Large intestine (tissue), 3 donors: ENCODE measurements around the gene RCVRN. TPM values are rescaled to one million over a fixed set of nuclear protein-coding genes. Genes with fewer than 3 reads are reported as not detected.

Experiments used
- DNase-seq, 2 donors: peaks; one replicate each; pipeline versions ENCODE4 v3.0.0 to v3.0.0-alpha.2; 2013
- H3K27ac ChIP-seq: one replicate; pipeline ENCODE4 v1.5.1; 2013; ENCODE audit warnings: low read length
- H3K27me3 ChIP-seq: 2 replicates; pipeline ENCODE4 v1.6.1; 2013; ENCODE audit warnings: low read length; ENCODE audit not compliant: control insufficient read depth, insufficient read depth
- H3K36me3 ChIP-seq: 2 replicates; pipeline ENCODE4 v1.6.1; 2013; ENCODE audit warnings: low read length; ENCODE audit not compliant: control insufficient read depth, insufficient read depth
- H3K4me1 ChIP-seq: one replicate; pipeline ENCODE4 v1.6.1; 2013; ENCODE audit warnings: low read length; ENCODE audit not compliant: control insufficient read depth, insufficient read depth
- H3K4me3 ChIP-seq: one replicate; pipeline ENCODE4 v1.5.1; 2013; ENCODE audit warnings: low read length
- H3K9me3 ChIP-seq: one replicate; pipeline ENCODE4 v1.6.1; 2013; ENCODE audit warnings: mild to moderate bottlenecking, low read depth, low read length, moderate library complexity; ENCODE audit not compliant: control insufficient read depth
- WGBS: methylation state at CpG from one replicate; pipeline ENCODE4 v1.1.5; 2013; ENCODE audit warnings: low lambda C conversion rate; ENCODE audit not compliant: insufficient coverage; 5-methylcytosine and 5-hydroxymethylcytosine counted together
- polyA plus RNA-seq: library from polyadenylated mRNA; unstranded; fragments of 120-200 nt; gene quantifications from one replicate; pipeline ENCODE4 v1.2.1, GENCODE V29; 2013

The RCVRN gene
- polyA plus RNA-seq, 1 donor, result 0.63 TPM

DNA sequence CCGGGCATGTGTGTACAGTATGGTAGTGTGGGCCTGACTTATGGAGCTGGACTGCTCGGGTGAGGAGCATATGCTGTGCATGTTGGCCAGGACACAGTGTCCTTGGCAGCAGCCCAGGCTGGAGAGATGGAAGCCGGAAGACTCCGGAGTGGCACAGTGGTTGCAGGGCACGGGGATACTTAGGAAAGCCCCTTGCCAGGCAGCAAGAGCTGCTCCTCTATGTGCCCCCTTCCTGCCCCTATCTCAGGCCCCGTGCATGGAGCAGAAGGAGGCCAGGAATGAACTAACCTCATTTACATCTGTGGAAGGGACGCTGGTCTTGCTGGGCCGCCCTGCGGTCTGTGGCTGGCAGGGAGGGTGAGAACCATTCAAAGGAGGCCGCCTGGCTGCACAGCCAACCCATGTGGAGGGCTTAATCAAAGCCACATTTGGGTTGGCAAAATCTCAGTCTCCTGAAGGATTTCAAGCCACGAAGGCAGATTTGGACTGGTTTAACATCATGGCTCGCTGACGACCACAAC is 32.2 kb upstream of the RCVRN start:
- H3K9me3 ChIP-seq, result peaks cover 5% of the 10 kb centered on the region
- DNase-seq, result no peak
- no peak overlapping the region for H3K4me3 ChIP-seq
- no peaks in the 10 kb centered on the region for H3K4me1 ChIP-seq
- H3K27me3 ChIP-seq, result no peaks in the 10 kb centered on the region
- WGBS, result no CpG with 5 or more reads among the region's 13 CpGs
- H3K27ac ChIP-seq, result no peak overlapping the region
- H3K36me3 ChIP-seq, result peaks cover 5% of the 10 kb centered on the region

DNA sequence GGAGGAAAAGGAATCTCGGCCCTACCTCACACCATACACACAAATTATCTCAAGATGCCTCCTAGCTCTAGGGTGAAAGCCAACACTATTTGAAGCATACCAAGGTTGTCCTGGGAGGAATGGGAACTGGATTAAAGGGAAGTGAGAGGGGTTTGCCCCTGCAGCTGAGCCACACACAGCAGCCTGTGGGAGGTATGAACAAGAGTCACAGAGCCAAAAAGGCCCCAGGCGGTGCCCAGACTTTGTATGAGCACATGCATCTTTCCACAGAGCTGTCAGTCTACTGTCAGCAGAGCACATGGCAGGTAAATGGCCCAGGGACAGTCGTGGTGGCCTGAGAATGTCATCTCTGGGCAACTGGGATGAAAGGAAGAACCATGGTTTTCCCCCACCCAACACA is 31.0 kb upstream of the RCVRN start:
- Histone ChIP-seq H3K9me3 (peaks cover 5% of the 10 kb centered on the region), H3K4me3 (no peak overlapping the region), H3K27ac (no peak overlapping the region), H3K4me1 (no peaks in the 10 kb centered on the region), H3K36me3 (peaks cover 5% of the 10 kb centered on the region), H3K27me3 (no peaks in the 10 kb centered on the region)
- no peak for DNase-seq
- WGBS, result no CpG with 5 or more reads among the region's 3 CpGs

DNA sequence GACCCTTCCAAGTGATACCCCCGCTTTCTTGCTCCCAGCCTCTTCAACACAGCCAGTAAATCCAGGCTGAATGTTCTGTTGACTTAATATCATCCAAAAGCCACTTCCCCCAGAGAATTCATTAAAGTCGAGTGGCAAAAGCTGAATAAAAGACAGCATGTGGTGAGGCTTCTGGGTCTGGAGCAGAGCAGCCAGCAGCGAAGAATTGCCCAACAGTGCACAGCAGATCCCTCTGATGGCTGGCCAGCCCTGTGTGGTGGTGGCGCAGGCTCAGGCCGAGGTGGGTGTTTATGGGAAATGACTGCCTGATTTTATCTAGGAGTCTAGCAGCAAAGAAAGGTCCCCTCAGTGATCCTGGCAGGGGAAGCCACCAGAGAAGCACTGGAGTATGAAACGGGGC is 30.3 kb upstream of the RCVRN start:
- H3K27me3 ChIP-seq, result no peaks in the 10 kb centered on the region
- peaks cover 5% of the 10 kb centered on the region for H3K9me3 ChIP-seq
- 83% methylated on average over 1 of the region's 6 CpGs for WGBS
- peaks cover 5% of the 10 kb centered on the region for H3K36me3 ChIP-seq
- H3K27ac ChIP-seq, result no peak overlapping the region
- no peak overlapping the region for H3K4me3 ChIP-seq
- no peaks in the 10 kb centered on the region for H3K4me1 ChIP-seq
- no peak for DNase-seq

DNA sequence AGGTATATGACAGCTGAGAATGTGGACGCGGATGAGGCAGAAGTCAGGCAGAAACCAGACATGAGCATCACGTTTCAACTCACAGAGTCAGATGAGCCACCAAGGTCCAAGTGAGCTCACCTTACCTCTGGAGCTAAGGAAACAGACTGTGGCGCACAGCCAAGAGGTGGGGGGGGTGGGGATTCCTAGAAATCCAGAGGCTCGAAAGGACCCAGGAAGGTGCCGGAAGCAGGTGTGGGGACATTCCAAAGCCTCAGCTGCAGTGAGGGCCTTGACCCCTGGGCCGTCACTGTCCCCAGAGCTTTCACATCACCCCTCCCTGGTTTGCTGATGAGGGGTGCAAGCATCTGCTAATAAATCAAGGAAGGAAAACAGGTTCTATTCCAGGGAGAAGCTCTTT is 29.3 kb upstream of the RCVRN start:
- Histone ChIP-seq H3K4me3 (no peak overlapping the region), H3K27me3 (no peaks in the 10 kb centered on the region), H3K27ac (no peak overlapping the region), H3K4me1 (no peaks in the 10 kb centered on the region), H3K36me3 (peaks cover 5% of the 10 kb centered on the region), H3K9me3 (peaks cover 5% of the 10 kb centered on the region)
- WGBS, result no CpG with 5 or more reads among the region's 7 CpGs
- no peak for DNase-seq

DNA sequence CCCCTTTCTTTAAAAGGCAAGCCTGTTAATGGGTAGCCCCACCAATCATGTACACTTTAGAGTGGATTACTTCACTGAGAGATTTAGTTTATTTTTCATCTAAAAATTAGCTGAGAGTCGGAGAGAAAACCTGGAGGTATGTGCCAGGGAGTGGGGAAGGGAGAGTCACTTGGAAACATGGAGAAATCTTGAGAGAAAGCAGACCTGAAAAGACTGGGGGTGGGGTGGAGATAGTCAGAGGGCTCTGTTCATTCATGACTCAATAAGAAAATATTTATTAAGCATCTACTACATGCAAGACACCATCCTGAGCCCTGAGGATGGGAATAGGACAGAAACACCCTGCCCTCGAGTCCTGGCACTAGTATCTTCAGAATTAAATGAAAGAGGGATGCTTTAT is 27.4 kb upstream of the RCVRN start:
- no peaks in the 10 kb centered on the region for H3K4me1 ChIP-seq
- no peaks in the 10 kb centered on the region for H3K9me3 ChIP-seq
- H3K27me3 ChIP-seq, result no peaks in the 10 kb centered on the region
- H3K27ac ChIP-seq, result no peak overlapping the region
- no CpG with 5 or more reads among the region's 2 CpGs for WGBS
- H3K4me3 ChIP-seq, result no peak overlapping the region
- DNase-seq, result no peak
- H3K36me3 ChIP-seq, result no peaks in the 10 kb centered on the region

DNA sequence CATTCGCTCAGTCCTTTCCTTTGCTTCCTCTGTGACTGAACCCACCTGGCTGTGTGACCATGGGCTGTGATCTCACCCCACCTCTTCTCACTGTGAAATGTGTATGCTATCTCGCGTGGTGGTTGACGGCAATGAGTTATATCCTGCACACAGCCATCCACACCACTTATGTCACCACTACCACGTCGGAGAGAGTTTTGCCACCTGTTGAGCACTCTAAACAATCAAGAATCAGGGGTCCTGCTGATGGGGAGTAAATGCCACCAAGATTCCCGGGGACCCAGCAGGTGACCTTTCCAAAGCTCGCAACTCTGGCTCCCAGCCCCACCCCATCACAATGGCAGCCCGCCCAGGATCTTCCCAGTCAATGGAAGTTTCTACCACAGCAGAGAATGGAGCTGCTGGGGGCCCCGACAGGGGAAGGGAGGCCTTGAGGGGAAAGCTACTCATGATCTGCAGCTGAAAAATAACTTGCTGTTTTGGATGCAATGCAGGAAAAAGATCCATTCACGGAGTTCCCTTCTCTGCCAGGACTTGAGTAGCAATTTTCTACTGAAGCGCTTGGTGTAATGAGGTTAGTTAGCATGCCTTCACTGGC is 26.2 kb upstream of the RCVRN start:
- no peak for DNase-seq
- Histone ChIP-seq H3K27ac (no peak overlapping the region), H3K4me1 (no peaks in the 10 kb centered on the region), H3K9me3 (no peaks in the 10 kb centered on the region), H3K27me3 (no peaks in the 10 kb centered on the region), H3K36me3 (no peaks in the 10 kb centered on the region), H3K4me3 (no peak overlapping the region)
- WGBS, result no CpG with 5 or more reads among the region's 12 CpGs

DNA sequence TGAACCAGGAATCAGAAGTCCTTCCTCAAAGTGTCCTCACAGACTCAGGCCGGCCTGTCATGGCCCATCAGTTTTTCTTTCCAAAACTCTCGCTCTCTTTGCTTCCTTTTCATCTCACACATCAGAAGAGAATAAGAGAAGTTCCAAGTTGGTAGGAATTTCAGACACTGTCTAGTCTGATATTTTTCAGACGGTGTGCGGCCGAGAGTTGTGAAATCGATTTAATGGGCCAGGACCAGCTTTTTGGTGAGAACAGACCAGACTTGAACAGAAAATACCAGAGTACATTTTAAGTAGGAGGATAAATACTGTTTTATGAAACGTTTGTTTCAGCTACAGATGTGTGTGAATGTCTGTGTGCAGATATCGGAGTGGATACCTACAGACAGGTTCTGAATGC is 24.8 kb upstream of the RCVRN start:
- DNase-seq, result no peak
- peaks cover 3% of the 10 kb centered on the region for H3K36me3 ChIP-seq
- 100% methylated on average over 1 of the region's 8 CpGs for WGBS
- H3K4me1 ChIP-seq, result no peaks in the 10 kb centered on the region
- H3K4me3 ChIP-seq, result no peak overlapping the region
- H3K27me3 ChIP-seq, result no peaks in the 10 kb centered on the region
- H3K9me3 ChIP-seq, result no peaks in the 10 kb centered on the region
- H3K27ac ChIP-seq, result no peak overlapping the region

DNA sequence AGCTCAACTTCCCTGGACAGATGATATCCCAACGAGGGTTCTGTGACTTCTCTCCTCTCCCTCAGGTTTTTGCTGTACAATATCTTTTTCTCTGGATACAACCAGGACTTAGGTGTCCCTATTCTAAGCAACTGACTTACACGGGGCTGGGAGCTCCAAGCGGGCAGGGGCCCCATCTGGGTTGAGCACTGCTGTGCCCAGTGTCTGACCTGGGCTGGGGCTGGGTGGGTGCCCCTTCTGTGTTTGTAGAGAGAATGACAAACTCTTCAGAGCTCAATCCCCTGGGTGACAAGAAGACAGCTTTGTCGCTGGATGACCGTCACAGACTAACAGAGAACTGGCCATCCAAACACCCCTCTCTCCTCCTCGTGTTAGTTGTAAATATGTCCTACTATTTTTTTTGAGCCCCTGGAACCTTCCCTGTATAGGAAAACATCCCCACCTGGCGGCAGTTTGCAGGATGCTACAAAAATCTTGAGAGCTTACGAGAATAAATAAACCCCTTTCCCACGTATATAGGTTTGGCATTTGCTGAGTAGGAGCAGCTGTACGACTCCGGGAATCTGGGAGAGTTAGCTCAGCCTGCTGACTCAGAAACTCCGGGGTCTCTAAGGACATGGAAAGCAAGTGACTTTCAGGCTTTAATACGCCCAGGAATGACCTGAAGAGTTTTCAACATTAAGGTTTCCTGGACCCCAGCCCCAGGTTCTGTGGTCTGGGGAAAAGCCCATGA is 23.7 kb upstream of the RCVRN start:
- H3K27ac ChIP-seq, result no peak overlapping the region
- H3K4me3 ChIP-seq, result no peak overlapping the region
- peaks cover 4% of the 10 kb centered on the region for H3K36me3 ChIP-seq
- no peaks in the 10 kb centered on the region for H3K9me3 ChIP-seq
- DNase-seq, result peak; percentile 38 to 51
- no peaks in the 10 kb centered on the region for H3K27me3 ChIP-seq
- WGBS, result no CpG with 5 or more reads among the region's 13 CpGs
- no peaks in the 10 kb centered on the region for H3K4me1 ChIP-seq

DNA sequence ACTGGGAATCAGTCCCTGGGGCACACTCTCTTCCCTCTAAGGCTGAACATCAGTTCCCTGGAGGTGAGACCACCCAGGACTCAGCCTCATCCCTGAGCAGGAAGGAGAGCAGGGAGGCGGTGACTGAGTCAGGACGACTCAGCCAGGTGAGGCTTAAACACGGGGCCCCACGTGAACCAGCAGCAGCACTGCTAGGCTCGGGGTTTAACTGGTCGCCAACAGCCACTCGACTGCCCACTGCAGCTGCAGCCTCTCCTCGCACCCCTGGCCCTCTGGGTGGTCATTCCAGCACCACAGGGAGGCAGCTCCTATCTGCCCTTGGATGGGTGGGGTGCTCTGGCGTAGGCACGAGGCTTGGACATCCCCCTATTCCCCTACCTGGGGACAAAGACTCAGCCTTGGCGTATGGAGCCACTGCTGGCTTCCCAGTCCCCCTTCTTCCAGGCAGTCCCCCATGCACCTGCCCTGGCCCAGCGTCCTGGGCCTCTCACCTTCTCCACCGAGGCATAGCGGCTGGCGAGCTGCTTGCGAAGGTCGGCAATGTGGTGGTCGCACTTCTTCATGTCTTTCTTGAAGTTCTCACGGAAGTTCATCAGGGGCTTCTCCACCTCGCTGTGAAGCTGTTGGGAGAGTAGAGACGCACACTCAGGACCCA is 21.2 kb upstream of the RCVRN start:
- no peaks in the 10 kb centered on the region for H3K9me3 ChIP-seq
- no CpG with 5 or more reads among the region's 21 CpGs for WGBS
- H3K4me1 ChIP-seq, result no peaks in the 10 kb centered on the region
- DNase-seq, result no peak
- no peaks in the 10 kb centered on the region for H3K27me3 ChIP-seq
- no peak overlapping the region for H3K27ac ChIP-seq
- peaks cover 4% of the 10 kb centered on the region for H3K36me3 ChIP-seq
- no peak overlapping the region for H3K4me3 ChIP-seq

DNA sequence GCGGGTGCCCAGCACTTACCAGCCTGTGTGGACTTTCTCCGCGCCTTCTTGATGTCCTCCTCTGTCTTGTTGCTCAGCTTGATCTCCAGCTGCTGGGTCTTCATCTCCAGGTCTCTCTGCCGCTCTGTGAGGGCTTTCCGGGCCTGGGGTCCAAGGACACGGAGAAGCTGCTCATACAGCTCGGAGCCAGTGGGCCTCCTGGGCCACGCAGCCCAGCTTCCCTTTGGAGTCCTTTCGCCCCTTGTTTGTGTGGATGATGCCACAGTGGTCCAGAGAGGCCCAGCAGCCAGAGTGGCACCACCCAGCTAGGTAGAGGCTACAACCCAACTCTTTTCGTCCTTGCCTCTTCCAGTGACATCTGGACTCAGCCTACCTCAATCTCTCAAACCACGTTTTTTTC is 20.4 kb upstream of the RCVRN start:
- H3K4me3 ChIP-seq, result no peak overlapping the region
- no peaks in the 10 kb centered on the region for H3K4me1 ChIP-seq
- no peak overlapping the region for H3K27ac ChIP-seq
- no peak for DNase-seq
- H3K27me3 ChIP-seq, result no peaks in the 10 kb centered on the region
- H3K9me3 ChIP-seq, result no peaks in the 10 kb centered on the region
- H3K36me3 ChIP-seq, result peaks cover 4% of the 10 kb centered on the region
- 100% methylated on average over 2 of the region's 11 CpGs for WGBS
